Neural cell (in vitro differentiated cells): ENCODE results near the gene GINS3. TPM values are rescaled to one million over a fixed set of nuclear protein-coding genes. Genes with fewer than 3 reads are reported as not detected.

Source experiments
- H2AFZ ChIP-seq: fragments of 200-600, 300-800 bp; sonication (generic), shearing (Covaris generic); 2 replicates; pipeline ENCODE4 v1.6.0; 2014; ENCODE audit warnings: low read depth, mild to moderate bottlenecking, antibody characterized with exemption, low read length, moderate library complexity
- H3F3A ChIP-seq: fragments of 200-600 bp; shearing (Covaris generic); 2 replicates; pipeline ENCODE4 v1.6.1; 2016; ENCODE audit warnings: mild to moderate bottlenecking, moderate library complexity, mixed read lengths, antibody characterized with exemption, low read length; ENCODE audit not compliant: insufficient read depth, poor library complexity, severe bottlenecking
- H3K27ac ChIP-seq: fragments of 200-600, 300-800 bp; sonication (generic), shearing (Covaris generic); 2 replicates; pipeline ENCODE4 v1.5.1; 2014; ENCODE audit warnings: mild to moderate bottlenecking, low read length, moderate library complexity
- H3K27me3 ChIP-seq: fragments of 300-800, 200-600 bp; sonication (generic), shearing (Covaris generic); 2 replicates; pipeline ENCODE4 v1.6.0; 2014; ENCODE audit warnings: mild to moderate bottlenecking, low read depth, low read length, moderate library complexity; ENCODE audit not compliant: insufficient read depth
- H3K36me3 ChIP-seq: fragments of 300-800, 200-600 bp; sonication (generic), shearing (Covaris generic); 2 replicates; pipeline ENCODE4 v1.5.1; 2014; ENCODE audit warnings: mild to moderate bottlenecking, antibody characterized with exemption, low read length, moderate library complexity; ENCODE audit not compliant: insufficient read depth
- H3K4me2 ChIP-seq: fragments of 300-800, 200-600 bp; sonication (generic), shearing (Covaris generic); 2 replicates; pipeline ENCODE4 v1.6.0; 2014; ENCODE audit warnings: mild to moderate bottlenecking, low read length
- H3K4me3 ChIP-seq: fragments of 300-800, 200-600 bp; sonication (generic), shearing (Covaris generic); 2 replicates; pipeline ENCODE4 v1.5.1; 2014; ENCODE audit warnings: mild to moderate bottlenecking, low read length, moderate library complexity
- H3K79me2 ChIP-seq: fragments of 200-600 bp; shearing (Covaris generic); replicated peaks from 2 replicates; pipeline ENCODE4 v1.6.0; 2014; ENCODE audit warnings: mild to moderate bottlenecking, low read length, moderate library complexity; ENCODE audit not compliant: insufficient read depth
- H3K9ac ChIP-seq: fragments of 300-800, 200-600 bp; sonication (generic), shearing (Covaris generic); 2 replicates; pipeline ENCODE4 v1.6.1; 2016; ENCODE audit warnings: mild to moderate bottlenecking, low read length, mixed read lengths
- H3K9me2 ChIP-seq: fragments of 200-600 bp; shearing (Covaris generic); 2 replicates; pipeline ENCODE4 v1.6.1; 2016; ENCODE audit warnings: mild to moderate bottlenecking, low read length, mixed read lengths; ENCODE audit not compliant: insufficient read depth
- H3K9me3 ChIP-seq: fragments of 200-600, 300-800 bp; sonication (generic), shearing (Covaris generic); 2 replicates; pipeline ENCODE4 v1.6.1; 2016; ENCODE audit warnings: mild to moderate bottlenecking, mixed run types, low read length, moderate library complexity, mixed read lengths
- H4K20me1 ChIP-seq: fragments of 200-600 bp; shearing (Covaris generic); 2 replicates; pipeline ENCODE4 v1.6.1; 2016; ENCODE audit warnings: mild to moderate bottlenecking, mixed run types; ENCODE audit not compliant: insufficient read depth
- EP300 ChIP-seq: fragments of 450-650 bp; conservative IDR thresholded peaks from 2 replicates; pipeline ENCODE4 v1.6.1; 2014; ENCODE audit warnings: antibody characterized with exemption, mild to moderate bottlenecking, moderate library complexity; ENCODE audit not compliant: poor library complexity, severe bottlenecking
- EZH2 ChIP-seq: fragments of 200-600, 300-800 bp; shearing (Covaris generic), sonication (generic); IDR thresholded peaks from 2 replicates; pipeline ENCODE4 v1.6.1; 2014; ENCODE audit warnings: antibody characterized with exemption, low read length, borderline replicate concordance, mild to moderate bottlenecking; ENCODE audit not compliant: insufficient read depth, poor library complexity, severe bottlenecking
- MXI1 ChIP-seq: fragments of 450-650 bp; conservative IDR thresholded peaks from 2 replicates; pipeline ENCODE4 v1.6.1; 2014; ENCODE audit warnings: antibody characterized with exemption, mild to moderate bottlenecking; ENCODE audit not compliant: poor library complexity, severe bottlenecking
- POLR2AphosphoS5 ChIP-seq: IDR thresholded peaks from 2 replicates; pipeline ENCODE4 v1.6.1; 2012
- RAD21 ChIP-seq: fragments of 450-650 bp; conservative IDR thresholded peaks from 2 replicates; pipeline ENCODE4 v1.6.1; 2014; ENCODE audit warnings: antibody characterized with exemption, mild to moderate bottlenecking, moderate library complexity
- SMC3 ChIP-seq: fragments of 450-650 bp; conservative IDR thresholded peaks from 2 replicates; pipeline ENCODE4 v1.6.1; 2014; ENCODE audit warnings: antibody characterized with exemption, mild to moderate bottlenecking, moderate library complexity; ENCODE audit not compliant: poor library complexity
- TAF1 ChIP-seq: IDR thresholded peaks from 2 replicates; pipeline ENCODE4 v1.6.1; 2012; ENCODE audit warnings: low read depth
- polyA plus RNA-seq: library from polyadenylated mRNA; depleted of rRNA; stranded (reverse); fragments of >200 nt; gene quantifications from 2 replicates; pipeline ENCODE4 v1.2.3, GENCODE V29; 2014
- TF ChIP-seq, protein P1 (sequence below): fragments of 450-650 bp; IDR thresholded peaks from 2 replicates; pipeline ENCODE4 v1.5.1; 2014; ENCODE audit warnings: antibody characterized with exemption, mild to moderate bottlenecking, moderate library complexity; ENCODE audit not compliant: poor library complexity, severe bottlenecking
- TF ChIP-seq, protein P2 (sequence below): IDR thresholded peaks from 2 replicates; pipeline ENCODE4 v1.6.1; 2012; ENCODE audit warnings: borderline replicate concordance

The GINS3 gene
- polyA plus RNA-seq, 1 donor from 2014 or later, result 4.3 TPM

DNA sequence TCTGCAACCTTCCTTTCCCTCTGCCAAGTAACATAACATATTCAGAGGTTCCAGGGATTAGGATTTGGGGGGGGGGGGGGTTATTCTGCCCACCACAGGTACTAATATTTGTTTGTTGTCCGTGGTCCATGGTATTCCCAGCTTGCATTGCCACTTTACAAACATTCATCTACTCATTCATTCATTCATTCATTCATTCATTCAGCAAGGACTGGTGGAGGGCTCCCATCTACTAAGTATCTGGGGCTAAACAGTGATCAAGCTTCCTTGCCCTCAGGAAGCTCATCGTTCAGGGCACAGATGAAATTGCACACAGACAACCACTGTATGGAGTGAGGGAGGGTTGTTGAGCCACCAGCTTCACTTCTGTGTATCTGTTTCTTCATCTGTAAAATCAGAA is 61.9 kb downstream of the GINS3 start:
- Histone ChIP-seq H3K9me2 (no peaks in the 10 kb centered on the region), H3K36me3 (no peaks in the 10 kb centered on the region), H3K27me3 (no peaks in the 10 kb centered on the region), H2AFZ (no peak overlapping the region), H3F3A (no peaks in the 10 kb centered on the region), H3K4me2 (no peak overlapping the region), H3K9ac (no peak overlapping the region), H4K20me1 (no peaks in the 10 kb centered on the region), H3K79me2 (no peaks in the 10 kb centered on the region), H3K4me3 (no peak overlapping the region), H3K27ac (no peak overlapping the region), H3K9me3 (no peaks in the 10 kb centered on the region)
- TF ChIP-seq, protein P1, sequence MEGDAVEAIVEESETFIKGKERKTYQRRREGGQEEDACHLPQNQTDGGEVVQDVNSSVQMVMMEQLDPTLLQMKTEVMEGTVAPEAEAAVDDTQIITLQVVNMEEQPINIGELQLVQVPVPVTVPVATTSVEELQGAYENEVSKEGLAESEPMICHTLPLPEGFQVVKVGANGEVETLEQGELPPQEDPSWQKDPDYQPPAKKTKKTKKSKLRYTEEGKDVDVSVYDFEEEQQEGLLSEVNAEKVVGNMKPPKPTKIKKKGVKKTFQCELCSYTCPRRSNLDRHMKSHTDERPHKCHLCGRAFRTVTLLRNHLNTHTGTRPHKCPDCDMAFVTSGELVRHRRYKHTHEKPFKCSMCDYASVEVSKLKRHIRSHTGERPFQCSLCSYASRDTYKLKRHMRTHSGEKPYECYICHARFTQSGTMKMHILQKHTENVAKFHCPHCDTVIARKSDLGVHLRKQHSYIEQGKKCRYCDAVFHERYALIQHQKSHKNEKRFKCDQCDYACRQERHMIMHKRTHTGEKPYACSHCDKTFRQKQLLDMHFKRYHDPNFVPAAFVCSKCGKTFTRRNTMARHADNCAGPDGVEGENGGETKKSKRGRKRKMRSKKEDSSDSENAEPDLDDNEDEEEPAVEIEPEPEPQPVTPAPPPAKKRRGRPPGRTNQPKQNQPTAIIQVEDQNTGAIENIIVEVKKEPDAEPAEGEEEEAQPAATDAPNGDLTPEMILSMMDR, result no peak
- no peak for TF ChIP-seq EZH2
- no peak for TF ChIP-seq TAF1
- TF ChIP-seq, protein P2, sequence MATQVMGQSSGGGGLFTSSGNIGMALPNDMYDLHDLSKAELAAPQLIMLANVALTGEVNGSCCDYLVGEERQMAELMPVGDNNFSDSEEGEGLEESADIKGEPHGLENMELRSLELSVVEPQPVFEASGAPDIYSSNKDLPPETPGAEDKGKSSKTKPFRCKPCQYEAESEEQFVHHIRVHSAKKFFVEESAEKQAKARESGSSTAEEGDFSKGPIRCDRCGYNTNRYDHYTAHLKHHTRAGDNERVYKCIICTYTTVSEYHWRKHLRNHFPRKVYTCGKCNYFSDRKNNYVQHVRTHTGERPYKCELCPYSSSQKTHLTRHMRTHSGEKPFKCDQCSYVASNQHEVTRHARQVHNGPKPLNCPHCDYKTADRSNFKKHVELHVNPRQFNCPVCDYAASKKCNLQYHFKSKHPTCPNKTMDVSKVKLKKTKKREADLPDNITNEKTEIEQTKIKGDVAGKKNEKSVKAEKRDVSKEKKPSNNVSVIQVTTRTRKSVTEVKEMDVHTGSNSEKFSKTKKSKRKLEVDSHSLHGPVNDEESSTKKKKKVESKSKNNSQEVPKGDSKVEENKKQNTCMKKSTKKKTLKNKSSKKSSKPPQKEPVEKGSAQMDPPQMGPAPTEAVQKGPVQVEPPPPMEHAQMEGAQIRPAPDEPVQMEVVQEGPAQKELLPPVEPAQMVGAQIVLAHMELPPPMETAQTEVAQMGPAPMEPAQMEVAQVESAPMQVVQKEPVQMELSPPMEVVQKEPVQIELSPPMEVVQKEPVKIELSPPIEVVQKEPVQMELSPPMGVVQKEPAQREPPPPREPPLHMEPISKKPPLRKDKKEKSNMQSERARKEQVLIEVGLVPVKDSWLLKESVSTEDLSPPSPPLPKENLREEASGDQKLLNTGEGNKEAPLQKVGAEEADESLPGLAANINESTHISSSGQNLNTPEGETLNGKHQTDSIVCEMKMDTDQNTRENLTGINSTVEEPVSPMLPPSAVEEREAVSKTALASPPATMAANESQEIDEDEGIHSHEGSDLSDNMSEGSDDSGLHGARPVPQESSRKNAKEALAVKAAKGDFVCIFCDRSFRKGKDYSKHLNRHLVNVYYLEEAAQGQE, result no peak
- no peak for TF ChIP-seq MXI1
- no peak for TF ChIP-seq RAD21
- TF ChIP-seq EP300, result no peak
- no peak for TF ChIP-seq POLR2AphosphoS5
- TF ChIP-seq SMC3, result no peak

DNA sequence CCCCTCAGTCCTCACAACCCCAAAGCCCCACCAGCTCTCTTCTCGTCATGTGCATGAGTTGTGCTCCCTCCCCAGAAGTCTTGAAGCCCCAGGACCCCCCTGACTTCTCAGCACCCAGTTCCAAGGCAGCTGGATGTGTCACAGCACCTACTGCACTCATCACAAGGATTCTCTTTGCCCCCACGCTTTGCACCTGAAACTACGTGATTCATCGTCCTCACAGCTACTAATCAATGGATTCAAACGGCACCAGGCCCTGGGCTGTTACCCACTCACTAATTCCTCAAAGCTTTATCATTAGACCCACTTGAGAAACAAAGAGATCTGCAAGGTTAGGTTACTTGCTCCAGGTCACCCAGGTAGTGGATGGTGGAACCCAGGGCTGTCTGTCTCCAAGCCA is 62.6 kb downstream of the GINS3 start:
- TF ChIP-seq EZH2, result no peak
- no peak for TF ChIP-seq EP300
- no peak for TF ChIP-seq RAD21
- no peak for TF ChIP-seq SMC3
- no peak for TF ChIP-seq POLR2AphosphoS5
- TF ChIP-seq, protein P1, result no peak
- no peak for TF ChIP-seq MXI1
- TF ChIP-seq TAF1, result no peak
- TF ChIP-seq, protein P2, result no peak
- Histone ChIP-seq H3K36me3 (no peaks in the 10 kb centered on the region), H3K4me2 (no peak overlapping the region)

More for the DNA sequence above, 62.6 kb downstream of the GINS3 start:
- no peaks in the 10 kb centered on the region for H3K9me3 ChIP-seq
- no peaks in the 10 kb centered on the region for H3K79me2 ChIP-seq
- no peaks in the 10 kb centered on the region for H4K20me1 ChIP-seq
- no peaks in the 10 kb centered on the region for H3F3A ChIP-seq
- H3K4me3 ChIP-seq, result no peak overlapping the region
- no peaks in the 10 kb centered on the region for H3K9me2 ChIP-seq
- H2AFZ ChIP-seq, result no peak overlapping the region
- H3K9ac ChIP-seq, result no peak overlapping the region
- H3K27ac ChIP-seq, result no peak overlapping the region
- H3K27me3 ChIP-seq, result no peaks in the 10 kb centered on the region
